ENCODE data around the gene LTF.
A peak's percentile ranks its signal among the peaks of the same experiment; 100 is the strongest.
"Not testable (repeated sequence)": the region's sequence is repeated elsewhere in the genome, so short reads cannot be mapped to it uniquely, and the experiment has no call there.

The LTF gene

GRCh38 chr3:46464326-46465195 is at the start of gene LTF:
LTF (minus strand) TSS chr3:46464905; CDS start chr3:46464867, 38 bp downstream.
- no peak for DNase-seq (ENCODE audit: low read depth)

- DNase-seq (ENCODE audit: low read depth): no peak
Observed at GRCh38 chr3:46512191-46512749, 47.6 kb upstream of the LTF start.

GRCh38 chr3:46509661-46510187 is 45.0 kb upstream of the LTF start:
- no peak for DNase-seq (ENCODE audit: low read depth)

GRCh38 chr3:46508850-46509591 is 44.3 kb upstream of the LTF start:
- no peak for DNase-seq (ENCODE audit: low read depth)

GRCh38 chr3:46506526-46506925 is 41.8 kb upstream of the LTF start:
- DNase-seq (ENCODE audit: low read depth): no peak

GRCh38 chr3:46505953-46506352 is 41.2 kb upstream of the LTF start:
- DNase-seq (ENCODE audit: low read depth): no peak

GRCh38 chr3:46504789-46505188 is 40.1 kb upstream of the LTF start:
- DNase-seq (ENCODE audit: low read depth): no peak

- no peak for DNase-seq (ENCODE audit: low read depth)
Observed at GRCh38 chr3:46503200-46503874, 38.6 kb upstream of the LTF start.

- DNase-seq (ENCODE audit: low read depth): no peak
Observed at GRCh38 chr3:46501702-46502101, 37.0 kb upstream of the LTF start.

GRCh38 chr3:46500656-46501635 is 36.2 kb upstream of the LTF start:
- peak; percentile 71 for DNase-seq (ENCODE audit: low read depth)

GRCh38 chr3:46498916-46499519 is 34.3 kb upstream of the LTF start:
- no peak for DNase-seq (ENCODE audit: low read depth)

GRCh38 chr3:46497556-46498265 is 33.0 kb upstream of the LTF start, which contains the start of gene RTP3:
RTP3 (plus strand) TSS chr3:46497976; CDS start chr3:46498063, 87 bp downstream.
- no peak for DNase-seq (ENCODE audit: low read depth)

- no peak for DNase-seq (ENCODE audit: low read depth)
Observed at GRCh38 chr3:46496746-46497555, 32.2 kb upstream of the LTF start.

- peak; percentile 90 for DNase-seq (ENCODE audit: low read depth)
Observed at GRCh38 chr3:46495901-46496456, 31.3 kb upstream of the LTF start.

GRCh38 chr3:46494491-46494890 is 29.8 kb upstream of the LTF start:
- not testable (repeated sequence) for DNase-seq (ENCODE audit: low read depth)

- DNase-seq (ENCODE audit: low read depth): no peak
Observed at GRCh38 chr3:46492890-46493547, 28.3 kb upstream of the LTF start.

- no peak for DNase-seq (ENCODE audit: low read depth)
Observed at GRCh38 chr3:46491089-46492070, 26.7 kb upstream of the LTF start.
